DMS79 (cell line): ENCODE data around the gene PCNX1.

Experiments
- DNase-seq: peaks from one replicate; lab custom pipeline; 2025; lab: John Stamatoyannopoulos, UW

PCNX1 gene

GRCh38 chr14:70888681-70889175 is 18.5 kb upstream of the PCNX1 start:
- no peak for DNase-seq

GRCh38 chr14:70889555-70889954 is 17.7 kb upstream of the PCNX1 start:
- no peak for DNase-seq

GRCh38 chr14:70890826-70891659 is 16.2 kb upstream of the PCNX1 start:
- DNase-seq, result no peak

GRCh38 chr14:70891737-70892136 is 15.5 kb upstream of the PCNX1 start:
- DNase-seq, result no peak

- no peak for DNase-seq
Observed at GRCh38 chr14:70893062-70893845, 14.0 kb upstream of the PCNX1 start.

- no peak for DNase-seq
Observed at GRCh38 chr14:70893858-70894291, 13.4 kb upstream of the PCNX1 start.

GRCh38 chr14:70894868-70895267 is 12.4 kb upstream of the PCNX1 start:
- no peak for DNase-seq

- no peak for DNase-seq
Observed at GRCh38 chr14:70896317-70896716, 10.9 kb upstream of the PCNX1 start.

GRCh38 chr14:70896981-70897380 is 10.3 kb upstream of the PCNX1 start:
- DNase-seq, result no peak

GRCh38 chr14:70897464-70897863 is 9.8 kb upstream of the PCNX1 start:
- DNase-seq, result no peak

GRCh38 chr14:70898111-70898745 is 9.0 kb upstream of the PCNX1 start:
- no peak for DNase-seq

- DNase-seq, result no peak
Observed at GRCh38 chr14:70901269-70901668, 6.0 kb upstream of the PCNX1 start.

- DNase-seq, result no peak
Observed at GRCh38 chr14:70902184-70902583, 5.1 kb upstream of the PCNX1 start.

- DNase-seq, result no peak
Observed at GRCh38 chr14:70904373-70904772, 2.9 kb upstream of the PCNX1 start.

- no peak for DNase-seq
Observed at GRCh38 chr14:70905301-70905700, 2.0 kb upstream of the PCNX1 start.

GRCh38 chr14:70906793-70907175 is 475 bp upstream of the PCNX1 start:
- no peak for DNase-seq

GRCh38 chr14:70907996-70908934 is 1.0 kb downstream of the PCNX1 start:
- DNase-seq, result no peak

GRCh38 chr14:70908935-70909641 is 1.8 kb downstream of the PCNX1 start:
- no peak for DNase-seq

- no peak for DNase-seq
Observed at GRCh38 chr14:70909733-70910614, 2.7 kb downstream of the PCNX1 start.

- no peak for DNase-seq
Observed at GRCh38 chr14:70915415-70915814, 8.2 kb downstream of the PCNX1 start.
